ENCODE results near the gene NR2C2.

NR2C2 gene

GRCh38 chr3:15064299-15064834 lies 117.0 kb downstream of the NR2C2 start:
- DNase-seq (no peak), ATAC-seq (replicated peaks) (peak; percentile 14 to 21)
- Mint-ChIP-seq H3K27me3 (no peaks in the 10 kb centered on the region), H3K27ac (peak overlapping the region; percentile 99), H3K9me3 (no peaks in the 10 kb centered on the region), H3K4me1 (peaks cover 10 to 31% of the 10 kb centered on the region in 2 donors), H3K36me3 (peaks cover 24 to 37% of the 10 kb centered on the region in 2 donors), H3K4me3 (peak overlapping the region; percentile 98 to 99)

GRCh38 chr3:15064835-15065549 lies 117.6 kb downstream of the NR2C2 start, which contains the start of gene MRPS25:
TSS of gene MRPS25 (minus strand) at chr3:15065315. CDS start at chr3:15065194, 121 bp downstream.
- peaks cover 21 to 34% of the 10 kb centered on the region in 2 donors for H3K36me3 Mint-ChIP-seq
- no peaks in the 10 kb centered on the region for H3K9me3 Mint-ChIP-seq
- no peaks in the 10 kb centered on the region for H3K27me3 Mint-ChIP-seq
- H3K4me3 Mint-ChIP-seq: peak within 1 kb of the TSS; percentile 98 to 99
- peak; percentile 90 for DNase-seq
- H3K27ac Mint-ChIP-seq: peak within 1 kb of the TSS; percentile 99
- peaks cover 10 to 31% of the 10 kb centered on the region in 2 donors for H3K4me1 Mint-ChIP-seq
- ATAC-seq (replicated peaks): peak; percentile 98 to 99

DNA sequence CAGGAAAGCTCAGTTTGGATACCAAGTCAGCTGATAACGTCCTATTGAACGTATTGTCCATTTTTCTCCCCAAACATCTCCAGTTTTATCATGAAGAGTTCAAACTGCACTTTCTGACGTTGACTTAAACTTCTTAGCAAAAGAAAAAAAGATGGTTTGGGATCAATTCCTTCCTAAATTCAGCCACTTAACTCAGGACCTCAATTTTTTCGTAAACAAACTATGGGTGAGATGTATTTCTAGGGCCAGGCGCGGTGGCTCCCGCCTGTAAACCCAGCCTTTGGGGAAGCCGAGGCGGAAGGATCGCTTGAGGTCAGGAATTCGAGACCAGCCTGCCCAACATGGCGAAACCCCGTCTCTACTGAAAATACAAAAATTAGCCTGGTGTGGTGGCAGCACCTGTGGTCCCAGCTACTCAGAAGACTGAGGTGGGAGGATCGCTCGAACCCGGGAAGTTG lies 118.2 kb downstream of the NR2C2 start:
- H3K9me3 Mint-ChIP-seq: no peaks in the 10 kb centered on the region
- H3K4me3 Mint-ChIP-seq: peak overlapping the region; percentile 98 to 99
- peaks cover 23 to 38% of the 10 kb centered on the region in 2 donors for H3K36me3 Mint-ChIP-seq
- ATAC-seq (replicated peaks): no peak
- DNase-seq: no peak
- no peaks in the 10 kb centered on the region for H3K27me3 Mint-ChIP-seq
- H3K4me1 Mint-ChIP-seq: peaks cover 15 to 35% of the 10 kb centered on the region in 2 donors
- peak overlapping the region; percentile 99 for H3K27ac Mint-ChIP-seq

DNA sequence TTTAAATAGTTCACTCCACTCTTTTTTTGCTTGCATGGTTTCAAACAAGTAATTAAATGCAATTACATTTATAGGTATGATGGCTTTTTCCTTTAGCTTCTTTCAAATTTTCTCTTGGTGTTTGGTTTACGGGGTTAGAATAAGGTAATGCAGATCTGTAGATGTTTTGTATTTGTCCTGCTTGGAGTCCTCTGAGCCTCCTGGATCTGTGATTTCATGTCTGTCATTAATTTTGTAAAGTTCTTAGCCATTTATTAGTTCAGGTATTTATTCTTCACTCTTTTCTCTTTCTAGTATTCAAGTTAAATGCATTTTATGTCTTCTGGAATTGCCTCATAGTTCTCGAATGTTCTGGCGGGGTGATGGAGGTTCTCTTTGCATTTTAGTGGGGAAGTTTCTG lies 119.1 kb downstream of the NR2C2 start:
- Mint-ChIP-seq H3K36me3 (peaks cover 18 to 35% of the 10 kb centered on the region in 2 donors), H3K9me3 (no peaks in the 10 kb centered on the region), H3K4me3 (peak overlapping the region; percentile 3 to 14), H3K4me1 (peaks cover 15 to 29% of the 10 kb centered on the region in 2 donors), H3K27me3 (no peaks in the 10 kb centered on the region), H3K27ac (no peak overlapping the region)
- DNase-seq (no peak), ATAC-seq (replicated peaks) (no peak)

- Mint-ChIP-seq H3K27ac (no peak overlapping the region), H3K27me3 (no peaks in the 10 kb centered on the region), H3K36me3 (peaks cover 21 to 43% of the 10 kb centered on the region in 2 donors), H3K9me3 (no peaks in the 10 kb centered on the region), H3K4me3 (no peak overlapping the region), H3K4me1 (peaks cover 6 to 13% of the 10 kb centered on the region in 2 donors)
- no peak for ATAC-seq (replicated peaks)
- DNase-seq: no peak
Measured at GRCh38 chr3:15069441-15069840, 122.1 kb downstream of the NR2C2 start.

- no peak for ATAC-seq (replicated peaks)
- Mint-ChIP-seq H3K4me3 (no peak overlapping the region), H3K36me3 (peaks cover 31 to 57% of the 10 kb centered on the region in 2 donors), H3K27me3 (no peaks in the 10 kb centered on the region), H3K9me3 (no peaks in the 10 kb centered on the region), H3K27ac (peak overlapping the region; percentile 9), H3K4me1 (peaks cover 8 to 14% of the 10 kb centered on the region in 2 donors)
- DNase-seq: no peak
Measured at GRCh38 chr3:15071699-15072098, 124.3 kb downstream of the NR2C2 start.

DNA sequence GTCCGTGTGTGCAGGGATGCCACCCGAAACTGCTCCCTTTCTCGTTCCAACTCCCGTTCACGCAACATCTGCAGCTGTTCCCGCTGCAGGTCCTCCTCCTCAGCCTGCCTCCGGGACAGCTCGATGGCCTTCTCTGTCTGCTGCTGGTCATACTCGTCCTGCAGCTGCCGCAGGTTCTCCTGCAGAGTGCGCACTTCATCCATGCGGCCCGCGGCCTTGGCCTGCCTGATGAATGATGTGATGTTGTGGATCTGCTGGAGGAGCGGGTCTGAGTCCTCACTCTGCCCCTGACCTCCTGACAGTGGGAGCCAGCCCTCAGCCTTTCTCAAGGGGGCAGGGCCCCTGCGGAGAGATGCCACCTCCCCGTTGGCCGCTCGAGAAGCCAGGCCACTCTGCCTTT lies 127.1 kb downstream of the NR2C2 start:
- Mint-ChIP-seq H3K27ac (no peak overlapping the region), H3K9me3 (no peaks in the 10 kb centered on the region), H3K27me3 (no peaks in the 10 kb centered on the region), H3K36me3 (peaks cover 37 to 56% of the 10 kb centered on the region in 2 donors), H3K4me1 (peaks cover 8 to 14% of the 10 kb centered on the region in 2 donors), H3K4me3 (no peak overlapping the region)
- no peak for ATAC-seq (replicated peaks)
- DNase-seq: no peak

GRCh38 chr3:15079091-15079490 lies 131.7 kb downstream of the NR2C2 start:
- Mint-ChIP-seq H3K36me3 (peaks cover 46 to 73% of the 10 kb centered on the region in 2 donors), H3K4me3 (no peak overlapping the region), H3K27ac (no peak overlapping the region), H3K27me3 (no peaks in the 10 kb centered on the region), H3K9me3 (no peaks in the 10 kb centered on the region), H3K4me1 (peaks cover 8 to 10% of the 10 kb centered on the region in 2 donors)
- no peak for ATAC-seq (replicated peaks)
- no peak for DNase-seq

DNA sequence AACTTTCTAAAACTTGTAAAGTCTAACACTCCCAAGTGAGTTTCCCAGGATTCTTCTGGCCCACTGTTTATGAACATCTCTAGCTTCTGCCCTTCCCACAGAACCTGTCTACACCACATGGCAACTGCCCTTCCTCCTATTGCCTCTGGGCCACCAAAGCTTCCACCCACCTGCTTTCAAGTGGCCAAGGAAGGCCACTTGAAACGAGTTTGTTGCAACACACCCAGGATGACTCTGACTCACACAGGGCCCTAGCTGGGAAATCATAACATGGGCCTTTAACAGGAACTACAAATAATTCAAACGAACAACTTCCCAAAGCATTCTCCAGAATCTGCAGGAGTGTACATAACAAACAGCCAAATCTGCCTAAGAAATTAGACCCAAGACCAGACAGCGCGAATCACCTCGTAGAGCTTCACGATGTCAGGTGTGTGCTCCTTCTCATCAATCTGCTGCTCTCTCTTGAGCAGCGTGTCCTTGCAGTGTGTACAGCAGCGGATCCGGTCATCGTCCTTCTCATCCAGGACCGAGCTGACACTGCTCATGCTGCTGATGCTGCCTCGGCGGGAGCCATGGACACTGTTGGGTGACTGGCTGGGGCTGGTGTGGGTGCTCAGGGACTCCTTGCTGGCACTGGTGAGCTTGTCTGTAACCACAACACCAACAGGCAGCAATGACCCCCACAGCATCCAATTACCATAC lies 134.7 kb downstream of the NR2C2 start:
- H3K9me3 Mint-ChIP-seq: no peaks in the 10 kb centered on the region
- H3K27ac Mint-ChIP-seq: no peak overlapping the region
- ATAC-seq (replicated peaks) (no peak), DNase-seq (no peak)
- H3K4me3 Mint-ChIP-seq: no peak overlapping the region
- H3K27me3 Mint-ChIP-seq: no peaks in the 10 kb centered on the region
- peaks cover 0 to 5% of the 10 kb centered on the region in 2 donors for H3K4me1 Mint-ChIP-seq
- peaks cover 45 to 68% of the 10 kb centered on the region in 2 donors for H3K36me3 Mint-ChIP-seq

DNA sequence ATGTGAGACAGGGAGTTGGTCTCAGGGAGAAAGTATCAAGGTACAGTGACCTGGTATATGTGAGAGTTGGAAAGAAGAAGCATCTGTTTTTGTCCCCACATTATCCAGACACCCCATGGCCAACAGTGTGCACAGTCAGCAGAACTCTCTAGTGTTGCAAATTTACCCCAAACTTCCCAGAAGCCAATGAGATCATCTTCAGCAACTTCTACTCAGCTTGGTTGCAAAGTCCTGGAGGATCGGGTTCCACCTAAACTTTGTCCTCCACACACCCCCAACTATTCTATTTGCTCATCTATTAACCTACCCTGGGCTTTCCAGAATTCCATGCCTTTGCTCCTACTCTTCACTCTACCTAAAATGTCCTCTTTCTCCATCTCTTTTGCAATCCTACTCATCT lies 135.9 kb downstream of the NR2C2 start:
- Mint-ChIP-seq H3K4me1 (peaks cover 0 to 5% of the 10 kb centered on the region in 2 donors), H3K27ac (no peak overlapping the region), H3K27me3 (no peaks in the 10 kb centered on the region), H3K36me3 (peaks cover 39 to 63% of the 10 kb centered on the region in 2 donors), H3K4me3 (no peak overlapping the region), H3K9me3 (no peaks in the 10 kb centered on the region)
- ATAC-seq (replicated peaks) (no peak), DNase-seq (no peak)

- Mint-ChIP-seq H3K4me1 (peaks cover 0 to 4% of the 10 kb centered on the region in 2 donors), H3K9me3 (no peaks in the 10 kb centered on the region), H3K27me3 (no peaks in the 10 kb centered on the region), H3K27ac (no peak overlapping the region), H3K4me3 (no peak overlapping the region), H3K36me3 (peaks cover 35 to 57% of the 10 kb centered on the region in 2 donors)
- ATAC-seq (replicated peaks) (no peak), DNase-seq (no peak)
Measured at GRCh38 chr3:15086263-15086662, 138.9 kb downstream of the NR2C2 start.

DNA sequence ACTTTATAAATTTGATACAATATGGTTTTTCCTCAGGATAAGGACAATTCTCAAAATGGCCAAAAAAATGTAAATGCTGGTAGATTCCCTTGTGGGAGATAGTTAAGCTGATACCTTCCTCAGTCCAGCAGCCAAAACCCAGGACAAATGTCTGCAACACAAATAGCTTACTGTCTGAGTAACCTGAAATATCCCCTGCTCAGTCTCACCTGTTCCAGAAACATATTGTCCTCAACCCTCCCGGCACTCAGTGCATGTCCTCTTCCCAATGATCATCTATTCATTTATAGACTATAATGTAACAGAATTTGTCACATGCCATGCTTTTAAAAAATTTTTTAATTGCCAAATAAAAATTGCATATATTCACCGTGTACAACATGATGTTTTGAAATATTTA lies 139.3 kb downstream of the NR2C2 start:
- DNase-seq (no peak), ATAC-seq (replicated peaks) (no peak)
- Mint-ChIP-seq H3K36me3 (peaks cover 36 to 57% of the 10 kb centered on the region in 2 donors), H3K9me3 (no peaks in the 10 kb centered on the region), H3K27ac (no peak overlapping the region), H3K4me3 (no peak overlapping the region), H3K4me1 (peaks cover 0 to 7% of the 10 kb centered on the region in 2 donors), H3K27me3 (no peaks in the 10 kb centered on the region)

- H3K4me1 Mint-ChIP-seq: peaks cover 0 to 3% of the 10 kb centered on the region in 2 donors
- no peaks in the 10 kb centered on the region for H3K9me3 Mint-ChIP-seq
- DNase-seq (no peak), ATAC-seq (replicated peaks) (no peak)
- peaks cover 21 to 44% of the 10 kb centered on the region in 2 donors for H3K36me3 Mint-ChIP-seq
- H3K27me3 Mint-ChIP-seq: no peaks in the 10 kb centered on the region
- no peak overlapping the region for H3K27ac Mint-ChIP-seq
- no peak overlapping the region for H3K4me3 Mint-ChIP-seq
Measured at GRCh38 chr3:15089201-15089600, 141.8 kb downstream of the NR2C2 start.

DNA sequence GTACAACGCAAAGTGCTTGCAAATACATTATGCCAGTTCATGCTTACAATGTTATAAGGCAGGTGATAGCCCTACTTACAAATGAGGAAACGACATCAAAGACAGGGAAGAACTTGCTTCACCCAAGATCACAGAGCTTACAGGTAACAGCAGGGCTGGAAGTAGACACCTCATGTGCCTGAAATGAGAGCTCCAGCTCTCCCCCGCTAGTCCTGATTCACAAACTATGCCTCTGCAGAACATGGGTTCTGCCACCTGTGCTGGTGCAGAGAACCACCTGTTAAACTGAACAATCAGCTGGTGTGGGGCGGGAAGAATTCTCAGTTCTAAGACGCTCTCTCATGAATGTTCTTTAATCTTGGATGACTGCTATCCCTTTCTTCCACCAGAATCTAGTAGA lies 144.2 kb downstream of the NR2C2 start:
- no peaks in the 10 kb centered on the region for H3K27me3 Mint-ChIP-seq
- no peak for ATAC-seq (replicated peaks)

More for the DNA sequence above, 144.2 kb downstream of the NR2C2 start:
- Mint-ChIP-seq H3K36me3 (peaks cover 12 to 45% of the 10 kb centered on the region in 2 donors), H3K4me3 (no peak overlapping the region), H3K4me1 (peaks cover 0 to 3% of the 10 kb centered on the region in 2 donors), H3K27ac (no peak overlapping the region), H3K9me3 (no peaks in the 10 kb centered on the region)
- no peak for DNase-seq
